VCaP (cell line): ENCODE data around the gene SH3PXD2A.

Source experiments
- H3K27ac ChIP-seq: fragments of 450-650 bp; 2 replicates; pipeline ENCODE4 v1.5.1; 2017
- TF ChIP-seq, protein P1 (sequence below): fragments of 450-650 bp; conservative IDR thresholded peaks from 2 replicates; pipeline ENCODE4 v1.5.1; 2017; ENCODE audit warnings: mild to moderate bottlenecking, moderate library complexity

The SH3PXD2A gene

GRCh38 chr10:103829278-103829677 lies 26.1 kb downstream of the SH3PXD2A start:
- TF ChIP-seq, protein P1, sequence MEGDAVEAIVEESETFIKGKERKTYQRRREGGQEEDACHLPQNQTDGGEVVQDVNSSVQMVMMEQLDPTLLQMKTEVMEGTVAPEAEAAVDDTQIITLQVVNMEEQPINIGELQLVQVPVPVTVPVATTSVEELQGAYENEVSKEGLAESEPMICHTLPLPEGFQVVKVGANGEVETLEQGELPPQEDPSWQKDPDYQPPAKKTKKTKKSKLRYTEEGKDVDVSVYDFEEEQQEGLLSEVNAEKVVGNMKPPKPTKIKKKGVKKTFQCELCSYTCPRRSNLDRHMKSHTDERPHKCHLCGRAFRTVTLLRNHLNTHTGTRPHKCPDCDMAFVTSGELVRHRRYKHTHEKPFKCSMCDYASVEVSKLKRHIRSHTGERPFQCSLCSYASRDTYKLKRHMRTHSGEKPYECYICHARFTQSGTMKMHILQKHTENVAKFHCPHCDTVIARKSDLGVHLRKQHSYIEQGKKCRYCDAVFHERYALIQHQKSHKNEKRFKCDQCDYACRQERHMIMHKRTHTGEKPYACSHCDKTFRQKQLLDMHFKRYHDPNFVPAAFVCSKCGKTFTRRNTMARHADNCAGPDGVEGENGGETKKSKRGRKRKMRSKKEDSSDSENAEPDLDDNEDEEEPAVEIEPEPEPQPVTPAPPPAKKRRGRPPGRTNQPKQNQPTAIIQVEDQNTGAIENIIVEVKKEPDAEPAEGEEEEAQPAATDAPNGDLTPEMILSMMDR: no peak
- H3K27ac ChIP-seq: no peak overlapping the region

- TF ChIP-seq, protein P1: no peak
- no peak overlapping the region for H3K27ac ChIP-seq
These were observed 26.7 kb downstream of the SH3PXD2A start for GRCh38 chr10:103828587-103829197.

GRCh38 chr10:103828107-103828506 lies 27.3 kb downstream of the SH3PXD2A start:
- TF ChIP-seq, protein P1: no peak
- H3K27ac ChIP-seq: no peak overlapping the region

DNA sequence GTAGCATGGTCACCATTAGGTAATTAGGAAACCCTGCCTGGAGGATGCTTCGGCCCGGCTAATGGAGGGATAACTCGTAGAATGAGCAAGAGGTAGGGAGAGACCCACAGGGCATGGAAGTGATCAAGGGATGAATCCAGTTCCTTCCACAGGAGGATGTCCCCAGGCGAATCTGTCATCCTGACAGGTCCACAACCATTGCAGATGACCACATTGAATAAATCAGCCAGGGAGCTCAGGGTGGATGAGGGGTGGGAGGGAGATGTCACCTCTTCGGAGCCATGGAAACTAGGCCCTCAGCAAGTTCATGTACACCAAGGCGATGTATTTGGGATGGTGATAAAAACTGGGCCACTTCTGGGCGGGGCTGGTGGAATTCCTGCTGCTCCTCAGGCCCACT lies 28.5 kb downstream of the SH3PXD2A start:
- TF ChIP-seq, protein P1: no peak
- no peak overlapping the region for H3K27ac ChIP-seq

DNA sequence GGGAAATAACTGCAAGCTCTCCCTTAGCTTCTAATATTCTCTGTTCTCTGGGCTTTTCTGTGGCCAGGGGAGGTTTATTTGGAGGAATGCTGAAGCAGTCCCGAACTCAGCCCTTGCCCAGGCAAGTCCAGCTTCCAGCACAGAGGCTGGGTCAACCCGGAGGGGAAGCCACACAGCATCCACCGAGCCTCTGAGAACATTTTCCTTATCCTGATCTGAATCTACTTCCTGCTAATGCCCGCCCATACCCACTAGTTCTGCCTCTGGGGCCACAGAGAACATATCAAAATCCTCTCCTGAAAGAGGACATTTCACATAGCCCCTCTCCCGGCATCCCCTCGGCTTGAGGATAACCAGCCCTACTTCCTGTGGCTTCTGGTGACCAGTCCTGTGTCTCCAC lies 31.1 kb downstream of the SH3PXD2A start:
- TF ChIP-seq, protein P1: no peak
- no peak overlapping the region for H3K27ac ChIP-seq

GRCh38 chr10:103823706-103824272 lies 31.6 kb downstream of the SH3PXD2A start:
- TF ChIP-seq, protein P1: no peak
- H3K27ac ChIP-seq: no peak overlapping the region

- TF ChIP-seq, protein P1: no peak
- H3K27ac ChIP-seq: no peak overlapping the region
These were observed 32.6 kb downstream of the SH3PXD2A start for GRCh38 chr10:103822800-103823199.
